H9 (cell line): Measurements from ENCODE around the gene TTC17. TPM values are rescaled to one million over a fixed set of nuclear protein-coding genes. Genes with fewer than 3 reads are reported as not detected.

Experiments
- DNase-seq: peaks from one replicate; pipeline ENCODE4 v3.0.0-alpha.2; 2017
- H2AFZ ChIP-seq: one replicate; pipeline ENCODE4 v1.6.1; 2013; ENCODE audit warnings: mild to moderate bottlenecking, low read length, control low read depth, moderate library complexity
- H2AK5ac ChIP-seq: 2 replicates; pipeline ENCODE4 v1.6.1; 2013; ENCODE audit warnings: low read length, control low read depth, mixed read lengths; ENCODE audit not compliant: insufficient read length
- H2BK120ac ChIP-seq: one replicate; pipeline ENCODE4 v1.6.1; 2013; ENCODE audit warnings: low read depth, mild to moderate bottlenecking, low read length, control low read depth, inconsistent platforms; ENCODE audit not compliant: poor library complexity, severe bottlenecking
- H2BK12ac ChIP-seq: 2 replicates; pipeline ENCODE4 v1.6.1; 2013; ENCODE audit warnings: low read length, control low read depth, mixed read lengths, low read depth; ENCODE audit not compliant: insufficient read length
- H2BK15ac ChIP-seq: 2 replicates; pipeline ENCODE4 v1.6.1; 2013; ENCODE audit warnings: low read depth, low read length, control low read depth
- H2BK20ac ChIP-seq: one replicate; pipeline ENCODE4 v1.6.1; 2013; ENCODE audit warnings: low read depth, mild to moderate bottlenecking, low read length, control low read depth, inconsistent platforms; ENCODE audit not compliant: poor library complexity, severe bottlenecking
- H2BK5ac ChIP-seq: 2 replicates; pipeline ENCODE4 v1.6.1; 2013; ENCODE audit warnings: low read length, control low read depth, mixed read lengths; ENCODE audit not compliant: insufficient read length
- H3K14ac ChIP-seq: 2 replicates; pipeline ENCODE4 v1.6.1; 2013; ENCODE audit warnings: low read length, control low read depth; ENCODE audit not compliant: insufficient read depth
- H3K18ac ChIP-seq: 2 replicates; pipeline ENCODE4 v1.6.1; 2013; ENCODE audit warnings: low read depth, mild to moderate bottlenecking, mixed read lengths, low read length, control low read depth; ENCODE audit not compliant: insufficient read length
- H3K23ac ChIP-seq: 2 replicates; pipeline ENCODE4 v1.6.1; 2013; ENCODE audit warnings: low read length, control low read depth, mixed read lengths, low read depth; ENCODE audit not compliant: insufficient read length
- H3K23me2 ChIP-seq: 2 replicates; pipeline ENCODE4 v1.6.1; 2013; ENCODE audit warnings: low read depth, mild to moderate bottlenecking, mixed read lengths, low read length, control low read depth; ENCODE audit not compliant: insufficient read length, poor library complexity, severe bottlenecking
- H3K27ac ChIP-seq: 2 replicates; pipeline ENCODE4 v1.5.1; 2013; ENCODE audit warnings: low read length, control low read depth, mixed read lengths, low read depth; ENCODE audit not compliant: insufficient read length
- H3K27me3 ChIP-seq: 2 replicates; pipeline ENCODE4 v1.6.1; 2013; ENCODE audit warnings: low read length, control low read depth, inconsistent platforms; ENCODE audit not compliant: insufficient read depth
- H3K4ac ChIP-seq: 2 replicates; pipeline ENCODE4 v1.6.1; 2013; ENCODE audit warnings: low read depth, mild to moderate bottlenecking, control low read depth, inconsistent platforms, low read length, moderate library complexity
- H3K4me1 ChIP-seq: 2 replicates; pipeline ENCODE4 v1.6.1; 2013; ENCODE audit warnings: low read length, control low read depth, inconsistent platforms; ENCODE audit not compliant: insufficient read depth
- H3K4me2 ChIP-seq: 2 replicates; pipeline ENCODE4 v1.6.1; 2013; ENCODE audit warnings: low read length, control low read depth, mixed read lengths; ENCODE audit not compliant: insufficient read length, insufficient read depth
- H3K56ac ChIP-seq: 2 replicates; pipeline ENCODE4 v1.6.1; 2013; ENCODE audit warnings: low read depth, mild to moderate bottlenecking, mixed read lengths, low read length, control low read depth; ENCODE audit not compliant: insufficient read length
- H3K79me1 ChIP-seq: 2 replicates; pipeline ENCODE4 v1.6.1; 2013; ENCODE audit warnings: low read depth, mild to moderate bottlenecking, moderate library complexity, low read length, control low read depth, inconsistent platforms; ENCODE audit not compliant: insufficient read depth, poor library complexity, severe bottlenecking
- H3K79me2 ChIP-seq: 2 replicates; pipeline ENCODE4 v1.6.1; 2013; ENCODE audit warnings: low read length, control low read depth, inconsistent platforms; ENCODE audit not compliant: insufficient read depth
- H3K9ac ChIP-seq: 2 replicates; pipeline ENCODE4 v1.6.1; 2013; ENCODE audit warnings: low read length, control low read depth, mixed read lengths; ENCODE audit not compliant: insufficient read length; ENCODE audit errors: extremely low read depth
- H3K9me3 ChIP-seq: one replicate; pipeline ENCODE4 v1.6.1; 2013; ENCODE audit warnings: low read depth, low read length, inconsistent platforms; ENCODE audit not compliant: control insufficient read depth
- H3T11ph ChIP-seq: one replicate; pipeline ENCODE4 v1.6.1; 2013; ENCODE audit warnings: mild to moderate bottlenecking, low read length, control low read depth, inconsistent platforms
- H4K20me1 ChIP-seq: one replicate; pipeline ENCODE4 v1.6.1; 2013; ENCODE audit not compliant: control insufficient read depth, insufficient read length, insufficient read depth
- H4K5ac ChIP-seq: 2 replicates; pipeline ENCODE4 v1.6.1; 2013; ENCODE audit warnings: low read depth, mild to moderate bottlenecking, mixed read lengths, low read length, control low read depth; ENCODE audit not compliant: insufficient read length
- H4K8ac ChIP-seq: replicated peaks from 2 replicates; pipeline ENCODE4 v1.6.1; 2013; ENCODE audit warnings: low read length, control low read depth, mixed read lengths, low read depth; ENCODE audit not compliant: insufficient read length
- H4K91ac ChIP-seq: 2 replicates; pipeline ENCODE4 v1.6.1; 2013; ENCODE audit warnings: low read depth, mild to moderate bottlenecking, moderate library complexity, mixed read lengths, low read length, control low read depth; ENCODE audit not compliant: insufficient read length
- H3K27ac Mint-ChIP-seq, 3 experiments: 2 replicates in 2 of 3; 3 replicates in 1 of 3; pipeline ENCODE4 v1.8.0; 2020 to 2021; ENCODE audit warnings: mixed read lengths in 3 of 3, mild to moderate bottlenecking in 1 of 3, moderate library complexity in 1 of 3
- H3K27me3 Mint-ChIP-seq: 2 replicates; pipeline ENCODE4 v1.8.0; 2021; ENCODE audit warnings: low read depth, mild to moderate bottlenecking, moderate library complexity, mixed read lengths
- H3K36me3 Mint-ChIP-seq, 3 experiments: 2 replicates in 2 of 3; 3 replicates in 1 of 3; pipeline ENCODE4 v1.8.0; 2020 to 2021; ENCODE audit warnings: low read depth in 3 of 3, mixed read lengths in 3 of 3; ENCODE audit not compliant: insufficient read depth in 1 of 3
- H3K4me1 Mint-ChIP-seq, 2 experiments: 2 replicates each; pipeline ENCODE4 v1.8.0; 2020; ENCODE audit warnings: mixed read lengths in 2 of 2
- H3K4me3 Mint-ChIP-seq, 2 experiments: 2 replicates in 1 of 2; 3 replicates in 1 of 2; pipeline ENCODE4 v1.8.0; 2020 to 2021; ENCODE audit warnings: mild to moderate bottlenecking in 2 of 2, mixed read lengths in 2 of 2, moderate library complexity in 1 of 2
- H3K9me3 Mint-ChIP-seq, 2 experiments: 2 replicates in 1 of 2; 3 replicates in 1 of 2; pipeline ENCODE4 v1.8.0; 2020; ENCODE audit warnings: mild to moderate bottlenecking in 2 of 2, mixed read lengths in 2 of 2, moderate library complexity in 1 of 2
- CTCF ChIP-seq: fragments of 200-600 bp; sonication (generic); conservative IDR thresholded peaks from 3 replicates; pipeline ENCODE4 v1.8.0; 2021; ENCODE audit warnings: antibody characterized with exemption, mild to moderate bottlenecking
- WGBS: extraction: QIAGEN DNeasy Blood & Tissue Kit; methylation state at CpG from one replicate; pipeline ENCODE4 v1.1.7; 2013; ENCODE audit warnings: missing lambda C conversion rate, low lambda C conversion rate, mixed read lengths; ENCODE audit not compliant: insufficient read length; ENCODE audit errors: extremely low coverage; 5-methylcytosine and 5-hydroxymethylcytosine counted together
- total RNA-seq: library from RNA; stranded (reverse); gene quantifications from 2 replicates; pipeline ENCODE4 v1.2.1, GENCODE V29; 2021

TTC17 gene
- total RNA-seq, 1 experiment from 2014 or later = 68.5 TPM

DNA sequence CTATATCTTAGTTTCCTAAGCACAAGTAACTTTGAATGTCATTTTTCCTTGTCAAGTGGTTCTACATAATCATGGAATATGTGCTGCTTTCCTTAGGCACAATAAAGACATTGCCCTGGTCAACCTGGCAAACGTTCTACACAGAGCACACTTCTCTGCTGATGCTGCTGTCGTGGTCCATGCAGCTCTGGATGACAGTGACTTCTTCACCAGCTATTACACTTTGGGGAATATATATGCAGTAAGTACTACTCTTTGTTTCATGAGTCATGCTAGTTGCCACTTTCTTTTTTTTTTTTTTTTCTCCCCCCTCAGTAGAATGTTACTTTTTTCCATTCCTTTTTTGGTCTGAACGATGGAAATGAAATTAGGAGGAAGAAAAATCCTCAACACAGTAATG is 38.5 kb downstream of the TTC17 start:
- Histone ChIP-seq H3K79me2 (no peaks in the 10 kb centered on the region), H3K18ac (no peak overlapping the region), H2BK12ac (no peak overlapping the region), H3K4ac (no peak overlapping the region), H2BK15ac (no peak overlapping the region), H3K27me3 (no peaks in the 10 kb centered on the region), H3T11ph (no peak overlapping the region), H3K23me2 (no peaks in the 10 kb centered on the region), H2BK5ac (no peak overlapping the region), H3K4me2 (no peak overlapping the region), H2BK20ac (no peak overlapping the region), H3K9me3 (no peaks in the 10 kb centered on the region), H3K27ac (no peak overlapping the region), H3K9ac (no peak overlapping the region), H3K79me1 (no peaks in the 10 kb centered on the region), H3K56ac (no peak overlapping the region), H4K20me1 (no peaks in the 10 kb centered on the region), H4K91ac (no peak overlapping the region), H2BK120ac (no peak overlapping the region), H3K4me1 (peaks cover 2% of the 10 kb centered on the region; the same call in 1 of the 2 replicates), H2AFZ (no peak overlapping the region), H3K14ac (no peak overlapping the region), H2AK5ac (no peak overlapping the region), H3K23ac (no peak overlapping the region), H4K8ac (no peak overlapping the region), H4K5ac (no peak overlapping the region)
- no peaks in the 10 kb centered on the region for H3K27me3 Mint-ChIP-seq
- no peaks in the 10 kb centered on the region for H3K9me3 Mint-ChIP-seq
- TF ChIP-seq CTCF = no peak
- no peak for DNase-seq
- no peak overlapping the region for H3K4me3 Mint-ChIP-seq
- WGBS = no CpG with 5 or more reads among the region's 3 CpGs
- H3K4me1 Mint-ChIP-seq = peaks cover 23 to 30% of the 10 kb centered on the region in 2 experiments
- H3K27ac Mint-ChIP-seq = no peak overlapping the region
- H3K36me3 Mint-ChIP-seq = peaks cover 32 to 76% (median 68%) of the 10 kb centered on the region in 3 experiments
